Measurements from ENCODE around the gene PRR14L. TPM values are rescaled to one million over a fixed set of nuclear protein-coding genes. Genes with fewer than 3 reads are reported as not detected.

PRR14L gene
- total and polyA plus RNA-seq, 2 of the 13 experiments (the other 11 are each of a cell fraction or from before 2014, with no cell fraction given): 6.6 to 16.5 TPM

GRCh38 chr22:31757265-31757664 lies 7.3 kb upstream of the PRR14L start:
- TF ChIP-seq SP4 (CRISPR knock-in tag; IDR thresholded peaks at IDR 0.05) (no peak), BCLAF1 (IDR thresholded peaks at IDR 0.05) (no peak), ZNF430 (CRISPR knock-in tag; IDR thresholded peaks at IDR 0.05) (no peak), ZHX1 (CRISPR knock-in tag; IDR thresholded peaks at IDR 0.05; ENCODE audit: low read depth) (no peak), POLR2AphosphoS5 (IDR thresholded peaks at IDR 0.05; ENCODE audit: low read depth, low read length) (no peak), ZNF549 (CRISPR knock-in tag; IDR thresholded peaks at IDR 0.05) (no peak), MAZ (IDR thresholded peaks at IDR 0.05; ENCODE audit: borderline replicate concordance, low read depth, low read length) (no peak), MAZ (CRISPR knock-in tag; IDR thresholded peaks at IDR 0.05; ENCODE audit: low read depth) (no peak)
- TF ChIP-seq, protein P1, sequence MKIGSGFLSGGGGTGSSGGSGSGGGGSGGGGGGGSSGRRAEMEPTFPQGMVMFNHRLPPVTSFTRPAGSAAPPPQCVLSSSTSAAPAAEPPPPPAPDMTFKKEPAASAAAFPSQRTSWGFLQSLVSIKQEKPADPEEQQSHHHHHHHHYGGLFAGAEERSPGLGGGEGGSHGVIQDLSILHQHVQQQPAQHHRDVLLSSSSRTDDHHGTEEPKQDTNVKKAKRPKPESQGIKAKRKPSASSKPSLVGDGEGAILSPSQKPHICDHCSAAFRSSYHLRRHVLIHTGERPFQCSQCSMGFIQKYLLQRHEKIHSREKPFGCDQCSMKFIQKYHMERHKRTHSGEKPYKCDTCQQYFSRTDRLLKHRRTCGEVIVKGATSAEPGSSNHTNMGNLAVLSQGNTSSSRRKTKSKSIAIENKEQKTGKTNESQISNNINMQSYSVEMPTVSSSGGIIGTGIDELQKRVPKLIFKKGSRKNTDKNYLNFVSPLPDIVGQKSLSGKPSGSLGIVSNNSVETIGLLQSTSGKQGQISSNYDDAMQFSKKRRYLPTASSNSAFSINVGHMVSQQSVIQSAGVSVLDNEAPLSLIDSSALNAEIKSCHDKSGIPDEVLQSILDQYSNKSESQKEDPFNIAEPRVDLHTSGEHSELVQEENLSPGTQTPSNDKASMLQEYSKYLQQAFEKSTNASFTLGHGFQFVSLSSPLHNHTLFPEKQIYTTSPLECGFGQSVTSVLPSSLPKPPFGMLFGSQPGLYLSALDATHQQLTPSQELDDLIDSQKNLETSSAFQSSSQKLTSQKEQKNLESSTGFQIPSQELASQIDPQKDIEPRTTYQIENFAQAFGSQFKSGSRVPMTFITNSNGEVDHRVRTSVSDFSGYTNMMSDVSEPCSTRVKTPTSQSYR (CRISPR knock-in tag; IDR thresholded peaks at IDR 0.05; ENCODE audit: borderline replicate concordance): no peak
- H2AFZ ChIP-seq (ENCODE audit: low read length): no peak overlapping the region
- BruUV-seq (replicated peaks): no TSS peak
- H3K27me3 ChIP-seq (ENCODE audit: control insufficient read depth in 1 of 2, insufficient read depth in 2 of 2, low read length in 2 of 2): no peaks in the 10 kb centered on the region; a peak in 1 of 5 replicates
- ChIA-PET CTCF (ENCODE audit: low intra/inter-chr PET ratio, low total read pairs) (no interaction called here), POLR2A (interaction anchor here (1.0 kb wide), 1 partner anchor 58 kb away, joined by 3 read pairs; no protein-coding TSS in a partner anchor)
- H3K79me2 ChIP-seq (ENCODE audit: insufficient read depth, low read length): peaks cover 4% of the 10 kb centered on the region
- no peak for ATAC-seq
- H3K4me1 ChIP-seq (ENCODE audit: insufficient read depth, low read length): peaks cover 19% of the 10 kb centered on the region
- H3K4me2 ChIP-seq (ENCODE audit: low read depth, low read length): no peak overlapping the region
- no peak overlapping the region for H3K9ac ChIP-seq (ENCODE audit: insufficient read depth, low read depth, low read length)
- H3K9me3 ChIP-seq (ENCODE audit: low read length): no peaks in the 10 kb centered on the region
- no peak overlapping the region for H3K27ac ChIP-seq (ENCODE audit: extremely low read length, insufficient read depth, low read length)
- 88% methylated on average over 1 of the region's 1 CpG for WGBS (ENCODE audit: low lambda C conversion rate)
- in situ Hi-C loops (cut with HindIII; ENCODE audit: extremely low pct_ligation_motif_present, low pct_unique_long_range_greater_than_20kb): loop anchor here (10.0 kb wide), 1 partner anchor 188 kb away; the partner anchor contains the start of gene YWHAH
- no peak for FAIRE-seq
- no peaks in the 10 kb centered on the region for H4K20me1 ChIP-seq (ENCODE audit: insufficient read depth, low read length)
- DNase-seq (ENCODE audit: low spot score): no peak
- intact Hi-C loops (cut with micrococcal nuclease; ENCODE audit: unreplicated experiment): no loop called here
- H3K4me3 ChIP-seq (replicated peaks in 1 of 3; ENCODE audit: insufficient read depth in 1 of 3, low read depth in 2 of 3, low read length in 3 of 3): no peak overlapping the region
- 0 out of 5 replicates have a peak, but pooled peaks cover 2 to 3% of the 10 kb centered on the region in 2 experiments for H3K36me3 ChIP-seq (replicated peaks in 1 of 2; ENCODE audit: control insufficient read depth in 1 of 2, insufficient read depth in 2 of 2, low read length in 2 of 2)

Measured in HepG2 (cell line).